RWPE1 (cell line): Measurements from ENCODE around the gene TGFB3.

Experiments used
- CTCF ChIA-PET: fragments of 350-600 bp; sonication (Branson Sonifier 250); formaldehyde crosslinking; extraction: SDS; loops from one replicate; lab custom pipeline; 2021; lab: Yijun Ruan, JAX
- POLR2A ChIA-PET: fragments of 400-600 bp; formaldehyde crosslinking; extraction: SDS; loops from one replicate; lab custom pipeline; 2020; ENCODE audit warnings: antibody characterized with exemption; ENCODE audit not compliant: low non-redundant PET; lab: Yijun Ruan, JAX
- DNase-seq: peaks from one replicate; pipeline ENCODE4 v3.0.0; 2012; ENCODE audit warnings: low spot score
- H3K27ac ChIP-seq: fragments of 450-650 bp; 2 replicates; pipeline ENCODE4 v1.5.1; 2017
- CTCF ChIP-seq: fragments of 450-650 bp; conservative IDR thresholded peaks from 2 replicates; pipeline ENCODE4 v1.5.1; 2017; ENCODE audit warnings: low read depth, mild to moderate bottlenecking

The TGFB3 gene

GRCh38 chr14:75959031-75959430 lies 22.8 kb downstream of the TGFB3 start:
- POLR2A ChIA-PET = no interaction called here
- CTCF ChIA-PET = no interaction called here

GRCh38 chr14:75952489-75952888 lies 29.3 kb downstream of the TGFB3 start:
- TF ChIP-seq CTCF = no peak
- CTCF ChIA-PET = no interaction called here

More at GRCh38 chr14:75959031-75959430, 22.8 kb downstream of the TGFB3 start:
- TF ChIP-seq CTCF = no peak
- H3K27ac ChIP-seq = no peak overlapping the region
- DNase-seq = no peak

GRCh38 chr14:75946785-75947184 lies 35.0 kb downstream of the TGFB3 start:
- no peak overlapping the region for H3K27ac ChIP-seq
- DNase-seq = no peak
- CTCF ChIA-PET = interaction anchor here (0.5 to 0.7 kb wide), 3 partner anchors 13 to 864 kb away, joined by 3 to 4 read pairs (median 3); no protein-coding TSS in a partner anchor
- POLR2A ChIA-PET = no interaction called here
- TF ChIP-seq CTCF = no peak

More at GRCh38 chr14:75952489-75952888, 29.3 kb downstream of the TGFB3 start:
- DNase-seq = no peak
- POLR2A ChIA-PET = no interaction called here
- no peak overlapping the region for H3K27ac ChIP-seq

- ChIA-PET POLR2A (no interaction called here), CTCF (no interaction called here)
- no peak overlapping the region for H3K27ac ChIP-seq
- no peak for DNase-seq
- TF ChIP-seq CTCF = no peak
These were observed 37.1 kb downstream of the TGFB3 start for GRCh38 chr14:75944607-75945241.

GRCh38 chr14:75941030-75941429 lies 40.8 kb downstream of the TGFB3 start:
- CTCF ChIA-PET = interaction anchor here (0.5 to 0.6 kb wide), 2 partner anchors 42 to 139 kb away, joined by 3 to 11 read pairs; no protein-coding TSS in a partner anchor
- no peak for TF ChIP-seq CTCF
- no peak overlapping the region for H3K27ac ChIP-seq
- no peak for DNase-seq
- POLR2A ChIA-PET = no interaction called here

GRCh38 chr14:75939200-75939599 lies 42.6 kb downstream of the TGFB3 start:
- POLR2A ChIA-PET = no interaction called here
- no peak for DNase-seq
- CTCF ChIA-PET = interaction anchor here (0.6 kb wide), 3 partner anchors 24 to 91 kb away, joined by 3 to 4 read pairs (median 3); no protein-coding TSS in a partner anchor
- no peak for TF ChIP-seq CTCF
- no peak overlapping the region for H3K27ac ChIP-seq
